ENCODE measurements around the gene MYH7.

MYH7 gene

GRCh38 chr14:23382731-23383440 lies 52.6 kb downstream of the MYH7 start:
- no peak overlapping the region for H3K4me3 ChIP-seq (ENCODE audit: low read depth, low read length)
- no peak for TF ChIP-seq CTCF (IDR thresholded peaks at IDR 0.05; ENCODE audit: borderline replicate concordance, insufficient read depth, low read depth, low read length)

GRCh38 chr14:23382276-23382675 lies 53.2 kb downstream of the MYH7 start:
- no peak for TF ChIP-seq CTCF (IDR thresholded peaks at IDR 0.05; ENCODE audit: borderline replicate concordance, insufficient read depth, low read depth, low read length)
- H3K4me3 ChIP-seq (ENCODE audit: low read depth, low read length), result no peak overlapping the region

GRCh38 chr14:23381871-23382270 lies 53.6 kb downstream of the MYH7 start:
- no peak for TF ChIP-seq CTCF (IDR thresholded peaks at IDR 0.05; ENCODE audit: borderline replicate concordance, insufficient read depth, low read depth, low read length)
- no peak overlapping the region for H3K4me3 ChIP-seq (ENCODE audit: low read depth, low read length)

- TF ChIP-seq CTCF (IDR thresholded peaks at IDR 0.05; ENCODE audit: borderline replicate concordance, insufficient read depth, low read depth, low read length), result no peak
- no peak overlapping the region for H3K4me3 ChIP-seq (ENCODE audit: low read depth, low read length)
These were observed 54.5 kb downstream of the MYH7 start for GRCh38 chr14:23380976-23381375.

- H3K4me3 ChIP-seq (ENCODE audit: low read depth, low read length), result no peak overlapping the region
- TF ChIP-seq CTCF (IDR thresholded peaks at IDR 0.05; ENCODE audit: borderline replicate concordance, insufficient read depth, low read depth, low read length), result no peak
These were observed 55.1 kb downstream of the MYH7 start for GRCh38 chr14:23380197-23380914.

GRCh38 chr14:23379366-23380196 lies 55.9 kb downstream of the MYH7 start:
- H3K4me3 ChIP-seq (ENCODE audit: low read depth, low read length), result no peak overlapping the region
- TF ChIP-seq CTCF (IDR thresholded peaks at IDR 0.05; ENCODE audit: borderline replicate concordance, insufficient read depth, low read depth, low read length), result peak; percentile 98

All from GM12875 (cell line).